Measurements from ENCODE around the gene PCDHB11. TPM values are rescaled to one million over a fixed set of nuclear protein-coding genes. Genes with fewer than 3 reads are reported as not detected.
"Not testable (repeated sequence)": the region's sequence is repeated elsewhere in the genome, so short reads cannot be mapped to it uniquely, and the experiment has no call there.

The PCDHB11 gene
- total RNA-seq, 1 donor from 2014 or later, result not detected

- intact Hi-C loops (cut with micrococcal nuclease), result no loop called here
- Mint-ChIP-seq H3K27me3 (ENCODE audit: low read depth) (no peaks in the 10 kb centered on the region), H3K27ac (no peak overlapping the region), H3K36me3 (ENCODE audit: low read depth) (no peaks in the 10 kb centered on the region), H3K4me1 (ENCODE audit: low read depth) (no peaks in the 10 kb centered on the region), H3K9me3 (peaks cover 24% of the 10 kb centered on the region), H3K4me3 (ENCODE audit: low read depth) (no peak overlapping the region)
- no peak for DNase-seq (ENCODE audit: low spot score)
Observed at GRCh38 chr5:141175933-141176332, 23.5 kb upstream of the PCDHB11 start.

GRCh38 chr5:141177577-141178191, 21.7 kb upstream of the PCDHB11 start, which contains the start of gene PCDHB8:
TSS of gene PCDHB8 (plus strand) at chr5:141177790. CDS start at chr5:141178035, 245 bp downstream.
- H3K36me3 Mint-ChIP-seq (ENCODE audit: low read depth); intact Hi-C loops (cut with micrococcal nuclease); H3K4me3 Mint-ChIP-seq (ENCODE audit: low read depth); DNase-seq (ENCODE audit: low spot score); H3K27ac Mint-ChIP-seq; H3K27me3 Mint-ChIP-seq (ENCODE audit: low read depth); H3K4me1 Mint-ChIP-seq (ENCODE audit: low read depth): not testable (repeated sequence)
- peaks cover 33% of the 10 kb centered on the region for H3K9me3 Mint-ChIP-seq

GRCh38 chr5:141179371-141179770, 20.1 kb upstream of the PCDHB11 start:
- H3K27ac Mint-ChIP-seq; intact Hi-C loops (cut with micrococcal nuclease); H3K36me3 Mint-ChIP-seq (ENCODE audit: low read depth); H3K4me1 Mint-ChIP-seq (ENCODE audit: low read depth); H3K27me3 Mint-ChIP-seq (ENCODE audit: low read depth); H3K4me3 Mint-ChIP-seq (ENCODE audit: low read depth); DNase-seq (ENCODE audit: low spot score): not testable (repeated sequence)
- H3K9me3 Mint-ChIP-seq, result peaks cover 31% of the 10 kb centered on the region

GRCh38 chr5:141179876-141180275, 19.6 kb upstream of the PCDHB11 start:
- H3K4me3 Mint-ChIP-seq (ENCODE audit: low read depth); DNase-seq (ENCODE audit: low spot score); H3K27me3 Mint-ChIP-seq (ENCODE audit: low read depth); H3K4me1 Mint-ChIP-seq (ENCODE audit: low read depth); intact Hi-C loops (cut with micrococcal nuclease); H3K36me3 Mint-ChIP-seq (ENCODE audit: low read depth); H3K27ac Mint-ChIP-seq: not testable (repeated sequence)
- H3K9me3 Mint-ChIP-seq, result peaks cover 36% of the 10 kb centered on the region

GRCh38 chr5:141180313-141180712, 19.1 kb upstream of the PCDHB11 start:
- Mint-ChIP-seq H3K27ac (no peak overlapping the region), H3K36me3 (ENCODE audit: low read depth) (no peaks in the 10 kb centered on the region), H3K27me3 (ENCODE audit: low read depth) (no peaks in the 10 kb centered on the region), H3K4me1 (ENCODE audit: low read depth) (no peaks in the 10 kb centered on the region), H3K4me3 (ENCODE audit: low read depth) (no peak overlapping the region), H3K9me3 (peaks cover 40% of the 10 kb centered on the region)
- DNase-seq (ENCODE audit: low spot score), result no peak
- intact Hi-C loops (cut with micrococcal nuclease), result no loop called here

GRCh38 chr5:141182248-141182647, 17.2 kb upstream of the PCDHB11 start, which contains the start of gene PCDHB16:
TSS of gene PCDHB16 (plus strand) at chr5:141182387. CDS start at chr5:141182560, 173 bp downstream.
- Mint-ChIP-seq H3K4me3 (ENCODE audit: low read depth) (no peak within 1 kb of the TSS), H3K27me3 (ENCODE audit: low read depth) (no peaks in the 10 kb centered on the region), H3K36me3 (ENCODE audit: low read depth) (no peaks in the 10 kb centered on the region), H3K9me3 (peaks cover 41% of the 10 kb centered on the region), H3K4me1 (ENCODE audit: low read depth) (peaks cover 2% of the 10 kb centered on the region), H3K27ac (no peak within 1 kb of the TSS)
- DNase-seq (ENCODE audit: low spot score), result no peak
- intact Hi-C loops (cut with micrococcal nuclease), result no loop called here

- H3K4me3 Mint-ChIP-seq (ENCODE audit: low read depth); H3K36me3 Mint-ChIP-seq (ENCODE audit: low read depth); intact Hi-C loops (cut with micrococcal nuclease); H3K27me3 Mint-ChIP-seq (ENCODE audit: low read depth); H3K27ac Mint-ChIP-seq; DNase-seq (ENCODE audit: low spot score); H3K4me1 Mint-ChIP-seq (ENCODE audit: low read depth): not testable (repeated sequence)
- peaks cover 54% of the 10 kb centered on the region for H3K9me3 Mint-ChIP-seq
Observed at GRCh38 chr5:141184117-141184855, 15.1 kb upstream of the PCDHB11 start.

GRCh38 chr5:141186897-141187512, 12.4 kb upstream of the PCDHB11 start, which contains the start of gene PCDHB9:
TSS of gene PCDHB9 (plus strand) at chr5:141187161. CDS start at chr5:141187319, 158 bp downstream.
- H3K27me3 Mint-ChIP-seq (ENCODE audit: low read depth), result peaks cover 2% of the 10 kb centered on the region
- intact Hi-C loops (cut with micrococcal nuclease), result loop anchor here (5.0 kb wide), 1 partner anchor 155 kb away; the partner anchor contains the start of gene PCDHGA3
- peak within 1 kb of the TSS; percentile 18 for H3K4me3 Mint-ChIP-seq (ENCODE audit: low read depth)
- peaks cover 3% of the 10 kb centered on the region for H3K36me3 Mint-ChIP-seq (ENCODE audit: low read depth)
- peaks cover 48% of the 10 kb centered on the region for H3K9me3 Mint-ChIP-seq
- no peak within 1 kb of the TSS for H3K27ac Mint-ChIP-seq
- H3K4me1 Mint-ChIP-seq (ENCODE audit: low read depth), result peaks cover 2% of the 10 kb centered on the region
- no peak for DNase-seq (ENCODE audit: low spot score)

GRCh38 chr5:141188682-141189081, 10.7 kb upstream of the PCDHB11 start:
- not testable (repeated sequence) for H3K4me3 Mint-ChIP-seq (ENCODE audit: low read depth); H3K27ac Mint-ChIP-seq; H3K27me3 Mint-ChIP-seq (ENCODE audit: low read depth); DNase-seq (ENCODE audit: low spot score); H3K4me1 Mint-ChIP-seq (ENCODE audit: low read depth); H3K36me3 Mint-ChIP-seq (ENCODE audit: low read depth)
- peaks cover 44% of the 10 kb centered on the region for H3K9me3 Mint-ChIP-seq
- intact Hi-C loops (cut with micrococcal nuclease), result loop anchor here (5.0 kb wide), 1 partner anchor 154 kb away; the partner anchor contains the start of gene PCDHGA3

- not testable (repeated sequence) for H3K27me3 Mint-ChIP-seq (ENCODE audit: low read depth); H3K36me3 Mint-ChIP-seq (ENCODE audit: low read depth); H3K27ac Mint-ChIP-seq; H3K4me1 Mint-ChIP-seq (ENCODE audit: low read depth); H3K4me3 Mint-ChIP-seq (ENCODE audit: low read depth); DNase-seq (ENCODE audit: low spot score)
- H3K9me3 Mint-ChIP-seq, result peaks cover 44% of the 10 kb centered on the region
- intact Hi-C loops (cut with micrococcal nuclease), result loop anchor here (5.0 kb wide), 1 partner anchor 153 kb away; the partner anchor contains the start of gene PCDHGA3
Observed at GRCh38 chr5:141189131-141189530, 10.3 kb upstream of the PCDHB11 start.

- Mint-ChIP-seq H3K27ac (no peak within 1 kb of the TSS), H3K36me3 (ENCODE audit: low read depth) (peaks cover 3% of the 10 kb centered on the region), H3K9me3 (peaks cover 53% of the 10 kb centered on the region), H3K4me1 (ENCODE audit: low read depth) (no peaks in the 10 kb centered on the region), H3K4me3 (ENCODE audit: low read depth) (no peak within 1 kb of the TSS), H3K27me3 (ENCODE audit: low read depth) (peaks cover 2% of the 10 kb centered on the region)
- no peak for DNase-seq (ENCODE audit: low spot score)
- intact Hi-C loops (cut with micrococcal nuclease), result no loop called here
Observed at GRCh38 chr5:141192110-141192725, 7.2 kb upstream of the PCDHB11 start, which contains the start of gene PCDHB10. TSS of gene PCDHB10 (plus strand) at chr5:141192353. CDS start at chr5:141192553, 200 bp downstream.

GRCh38 chr5:141194332-141194731, 5.1 kb upstream of the PCDHB11 start:
- H3K27me3 Mint-ChIP-seq (ENCODE audit: low read depth); H3K27ac Mint-ChIP-seq; H3K4me3 Mint-ChIP-seq (ENCODE audit: low read depth); DNase-seq (ENCODE audit: low spot score); intact Hi-C loops (cut with micrococcal nuclease); H3K4me1 Mint-ChIP-seq (ENCODE audit: low read depth); H3K36me3 Mint-ChIP-seq (ENCODE audit: low read depth): not testable (repeated sequence)
- peaks cover 58% of the 10 kb centered on the region for H3K9me3 Mint-ChIP-seq

Measured in activated T-helper 2 cell treated with anti-CD3 and anti-CD28 coated beads, Interferon-gamma antibody, Interleukin-2, Interleukin-4, amounts not matched to agents 10 μg/mL and 5 μg/mL and 100 μg/mL, durations not matched to agents 14 hours and 24 hours and 36 hours (primary cell).